Ramos (cell line): ENCODE results near the gene IMPDH1.

Experiments
- in situ Hi-C: fragments of 300-500 bp; cut with MboI; formaldehyde crosslinking; loops from one replicate; pipeline ENCODE4 v1.14.3; 2022; ENCODE audit warnings: low sequenced_read_pairs; ENCODE audit not compliant: unreplicated experiment

IMPDH1 gene

GRCh38 chr7:128406314-128407232 is 3.2 kb downstream of the IMPDH1 start:
- in situ Hi-C loops = no loop called here

- in situ Hi-C loops = no loop called here
Observed at GRCh38 chr7:128405471-128406313, 4.1 kb downstream of the IMPDH1 start.

DNA sequence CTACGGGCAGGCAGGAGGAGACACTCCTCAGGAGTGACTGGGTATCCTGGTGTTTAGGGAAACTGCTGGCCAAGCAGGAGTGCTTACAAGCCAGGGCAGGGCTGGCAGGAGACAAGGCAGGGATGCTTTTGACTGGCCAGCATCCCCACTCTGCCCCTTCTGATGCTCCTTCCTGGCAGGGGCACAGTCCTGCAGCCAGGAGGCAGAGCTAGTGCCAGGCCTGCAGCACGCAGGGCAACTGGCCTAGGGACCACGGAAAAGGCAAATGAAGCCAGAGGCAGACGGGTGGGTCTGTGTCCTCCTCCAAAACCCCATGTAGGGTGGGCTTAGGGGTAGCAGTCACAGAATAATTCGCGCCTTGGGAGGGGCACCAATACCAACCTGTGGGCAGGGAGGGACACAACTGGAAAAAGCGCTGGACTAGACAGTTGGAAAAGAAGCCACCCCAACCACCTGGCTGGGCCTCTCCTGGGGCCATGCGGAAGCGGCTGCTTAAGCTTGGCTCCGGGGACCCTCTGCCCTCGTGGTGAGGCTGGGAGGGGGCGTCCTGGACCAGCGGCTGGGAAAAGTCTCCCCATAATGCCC is 4.8 kb downstream of the IMPDH1 start:
- in situ Hi-C loops = no loop called here

GRCh38 chr7:128404143-128404681 is 5.6 kb downstream of the IMPDH1 start:
- in situ Hi-C loops = no loop called here

- in situ Hi-C loops = no loop called here
Observed at GRCh38 chr7:128403676-128404075, 6.1 kb downstream of the IMPDH1 start.

DNA sequence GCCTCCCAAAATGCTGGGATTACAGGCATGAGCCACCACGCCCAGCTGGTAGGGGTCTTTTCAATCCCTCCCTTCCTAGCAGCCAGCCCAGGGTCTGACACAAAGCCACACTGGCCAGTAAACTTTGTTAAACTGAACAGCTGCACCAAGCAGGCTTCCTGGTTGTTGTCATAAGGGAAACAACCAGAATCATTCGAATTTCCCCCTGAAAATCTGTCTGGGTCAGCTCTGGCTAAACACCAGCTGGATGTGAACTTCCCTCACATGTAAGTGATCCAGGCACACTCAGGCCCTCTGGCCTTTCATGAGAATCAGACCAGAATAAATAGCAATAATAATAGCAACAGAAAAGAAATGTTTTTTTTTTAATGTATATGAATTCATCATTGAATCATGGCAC is 7.4 kb downstream of the IMPDH1 start:
- in situ Hi-C loops = no loop called here

GRCh38 chr7:128400566-128400965 is 9.2 kb downstream of the IMPDH1 start:
- in situ Hi-C loops = no loop called here

DNA sequence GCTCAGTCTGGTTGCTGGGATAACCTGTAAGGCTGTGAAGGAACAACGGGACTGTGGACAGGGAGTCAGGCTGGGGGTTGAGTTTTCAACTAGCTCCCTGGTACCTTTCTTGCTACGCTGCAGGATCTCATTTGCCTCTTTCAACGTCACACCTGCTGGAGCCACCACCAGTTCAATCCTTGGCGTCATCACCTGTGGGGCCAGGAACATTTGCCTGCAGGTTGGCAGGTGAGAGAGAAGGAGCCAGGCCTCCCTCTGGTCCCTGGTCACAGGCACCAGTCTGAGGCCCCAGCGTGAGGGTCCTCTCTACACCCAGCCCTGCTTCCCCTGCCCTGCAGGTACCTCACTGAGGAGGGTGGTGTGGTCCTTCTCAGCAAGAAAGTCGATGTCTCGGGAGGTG is 9.8 kb downstream of the IMPDH1 start:
- in situ Hi-C loops = no loop called here

DNA sequence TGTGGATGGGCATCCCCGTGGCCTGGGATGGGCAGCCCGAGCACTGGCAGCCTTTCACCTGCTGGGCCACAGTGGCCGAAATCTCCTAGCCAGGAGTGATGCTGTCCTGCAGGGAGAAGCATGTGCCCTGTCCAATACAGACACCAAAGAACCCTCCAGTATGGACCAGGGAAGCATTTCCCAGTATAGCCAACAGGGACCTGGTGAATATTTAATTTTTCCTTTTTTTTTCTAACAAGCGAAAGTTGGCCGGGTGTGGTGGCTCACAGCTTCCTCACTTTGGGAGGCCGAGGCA is 11.0 kb downstream of the IMPDH1 start:
- in situ Hi-C loops = no loop called here

DNA sequence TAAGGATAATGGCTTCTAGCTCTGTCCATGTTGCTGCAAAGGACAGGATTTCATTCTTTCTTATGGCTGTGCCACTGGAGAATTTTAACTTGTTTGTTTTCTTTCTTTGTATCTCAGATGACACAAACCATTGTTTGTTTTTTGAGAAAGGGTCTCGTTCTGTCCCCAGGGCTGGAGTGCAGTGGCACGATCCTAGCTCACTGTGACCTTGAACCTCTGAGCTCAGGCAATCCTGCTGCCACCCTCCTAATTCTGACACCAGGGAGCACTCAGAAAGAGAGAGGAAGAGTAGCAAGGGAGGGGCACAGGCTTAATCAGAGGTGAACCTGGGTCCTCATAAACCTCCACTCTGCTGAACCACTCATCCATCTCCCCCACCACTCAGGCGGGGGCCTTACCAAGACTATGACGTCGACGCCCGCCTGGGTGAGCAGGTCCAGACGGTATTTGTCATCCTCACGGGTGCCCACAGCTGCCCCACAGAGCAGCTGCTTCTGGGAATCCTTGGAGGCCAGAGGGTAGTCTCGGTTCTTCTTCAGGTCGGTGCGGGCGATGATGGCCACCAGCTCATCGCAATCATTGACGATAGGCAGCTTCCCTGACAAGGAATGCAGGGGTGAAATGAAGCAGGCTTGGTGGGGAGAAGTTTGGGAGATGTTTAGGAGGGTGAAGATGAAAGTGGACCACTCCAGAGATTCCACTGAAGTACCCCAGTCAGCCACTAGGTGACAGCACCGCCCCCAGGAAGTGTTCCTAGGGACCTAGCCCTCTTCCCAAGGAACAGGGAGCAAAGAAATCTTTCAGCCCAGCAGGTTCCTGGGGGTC is 11.6 kb downstream of the IMPDH1 start:
- in situ Hi-C loops = no loop called here

GRCh38 chr7:128396357-128396756 is 13.4 kb downstream of the IMPDH1 start:
- in situ Hi-C loops = no loop called here

DNA sequence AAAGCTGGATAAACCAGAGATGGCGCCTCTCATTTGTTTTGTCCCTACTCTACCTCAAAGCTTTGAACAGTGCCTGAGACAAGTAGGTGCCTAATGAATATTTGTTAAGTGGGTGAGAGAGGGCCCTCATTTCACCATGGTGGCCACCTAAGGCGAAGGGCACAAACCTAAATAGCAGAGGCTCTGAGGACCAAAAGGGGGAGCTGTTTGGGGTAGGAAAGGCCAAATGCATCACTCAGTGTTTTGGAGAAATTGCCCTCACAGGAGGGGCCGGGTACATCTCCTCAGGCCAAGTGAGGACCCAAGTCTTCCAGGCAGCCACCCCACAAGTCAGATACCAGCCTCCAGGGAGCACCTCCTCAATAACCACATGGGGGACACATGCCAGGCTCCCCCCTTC is 14.0 kb downstream of the IMPDH1 start:
- in situ Hi-C loops = no loop called here

DNA sequence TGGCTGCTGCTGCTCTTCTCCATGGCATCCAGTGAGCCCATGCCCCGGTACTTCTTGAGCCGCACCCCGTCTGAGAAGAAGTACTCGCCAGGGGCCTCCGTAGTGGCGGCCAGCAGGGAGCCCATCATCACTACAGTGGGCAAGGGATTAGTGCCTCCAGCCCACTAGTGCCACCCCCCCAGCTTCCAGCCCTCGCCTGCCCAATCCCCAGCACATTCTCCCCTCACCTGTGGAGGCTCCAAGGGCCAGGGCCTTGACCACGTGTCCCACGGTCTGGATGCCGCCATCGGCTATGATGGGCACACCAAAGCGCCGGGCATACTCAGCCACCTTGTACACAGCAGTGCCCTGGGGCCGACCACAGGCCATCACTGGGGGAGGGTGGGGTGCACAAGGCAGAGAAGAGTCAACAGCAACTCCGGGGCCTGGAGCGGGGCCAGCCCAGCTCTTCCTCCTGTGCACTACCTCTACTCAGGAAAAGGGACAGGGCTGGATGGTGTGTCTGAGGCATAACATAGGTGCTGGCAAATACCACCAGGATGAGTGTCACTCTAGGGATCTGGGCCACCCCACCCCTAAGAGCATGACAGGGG is 14.8 kb downstream of the IMPDH1 start:
- in situ Hi-C loops = no loop called here

DNA sequence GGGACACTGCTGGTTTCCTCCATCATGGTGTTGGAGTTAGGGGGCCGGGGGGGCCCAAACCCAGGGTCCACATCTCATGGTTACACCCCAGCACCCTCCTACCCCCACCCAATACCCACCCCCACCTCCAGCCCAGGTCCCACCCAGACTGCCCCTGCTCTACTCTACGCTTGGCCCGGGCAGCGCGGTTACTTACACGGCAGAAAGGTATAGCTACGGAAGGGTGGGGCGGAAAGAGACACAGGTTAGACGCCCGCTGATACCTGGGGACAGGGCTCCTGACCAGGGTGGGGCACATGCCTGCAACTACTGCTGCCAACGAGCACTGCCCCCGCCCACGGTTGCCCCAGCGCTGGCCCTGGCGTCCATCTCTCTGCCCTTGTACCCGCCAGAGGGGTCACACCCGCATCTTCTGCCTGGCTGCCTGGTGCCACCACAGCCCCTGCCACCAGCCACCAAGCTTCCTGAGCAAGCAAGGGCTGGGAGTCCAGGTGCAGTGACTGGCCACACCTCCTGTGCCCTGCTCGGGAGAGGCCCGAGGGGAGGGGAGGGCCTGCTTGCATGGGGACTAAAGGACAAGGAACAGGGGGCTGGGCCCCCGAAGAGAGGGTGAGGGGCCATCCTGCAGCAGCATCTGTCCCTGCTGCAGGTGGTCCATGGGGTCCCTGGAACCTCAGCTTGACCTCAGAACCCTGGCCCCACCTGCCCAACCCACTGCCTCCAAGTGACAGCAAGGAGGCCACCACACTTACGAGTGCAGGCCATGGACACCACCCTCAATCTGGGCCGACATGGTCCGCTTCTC is 16.1 kb downstream of the IMPDH1 start:
- in situ Hi-C loops = no loop called here

GRCh38 chr7:128392446-128393327 is 17.1 kb downstream of the IMPDH1 start:
- in situ Hi-C loops = no loop called here

GRCh38 chr7:128391805-128392204 is 18.0 kb downstream of the IMPDH1 start:
- in situ Hi-C loops = no loop called here

GRCh38 chr7:128390871-128391565 is 18.8 kb downstream of the IMPDH1 start:
- in situ Hi-C loops = no loop called here
